Sigmoid colon (tissue), 3 donors: Measurements from ENCODE around the gene AFF2.

Source experiments
- CTCF ChIP-seq, 4 experiments: fragments of 450-650 bp in 3 of 4; fragments of 200-600 bp in 1 of 4; IDR thresholded peaks; one replicate each; pipeline ENCODE4 v1.5.1; 2016 to 2019; ENCODE audit warnings: antibody characterized with exemption in 4 of 4, mild to moderate bottlenecking in 3 of 4, moderate library complexity in 2 of 4
- POLR2A ChIP-seq, 2 donors: fragments of 450-650 bp; IDR thresholded peaks; one replicate each; pipeline ENCODE4 v1.6.1; 2016; ENCODE audit warnings: antibody characterized with exemption in 2 of 2, mild to moderate bottlenecking in 2 of 2, moderate library complexity in 2 of 2

DNA sequence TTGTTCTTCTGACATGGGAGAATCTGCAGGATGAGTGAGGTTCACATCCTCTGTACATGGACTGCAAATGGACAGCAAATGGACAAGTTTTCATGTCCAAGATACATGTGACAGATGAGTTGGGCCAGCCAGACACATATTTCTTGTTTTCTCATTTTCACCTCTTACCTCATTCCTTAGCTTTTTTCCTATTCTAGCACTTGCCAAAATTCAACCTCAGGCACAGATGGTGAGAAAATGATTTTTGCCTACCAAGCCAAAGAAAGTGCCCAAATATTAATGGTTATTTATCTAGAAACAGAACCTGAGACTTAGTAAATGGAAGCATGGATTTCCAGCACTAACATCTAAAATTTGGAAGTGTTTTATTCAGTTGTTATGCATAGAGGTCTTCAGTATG is 402.2 kb downstream of the AFF2 start:
- no peak for TF ChIP-seq CTCF (IDR thresholded peaks at IDR 0.05)
- no peak for TF ChIP-seq POLR2A (IDR thresholded peaks at IDR 0.05)
